ENCODE data around the gene TOM1L2.
"Not testable (repeated sequence)": the region's sequence is repeated elsewhere in the genome, so short reads cannot be mapped to it uniquely, and the experiment has no call there.

The TOM1L2 gene

GRCh38 chr17:17808706-17809432 lies 163.3 kb downstream of the TOM1L2 start:
- no peak for DNase-seq (ENCODE audit: low read depth, low spot score)

DNA sequence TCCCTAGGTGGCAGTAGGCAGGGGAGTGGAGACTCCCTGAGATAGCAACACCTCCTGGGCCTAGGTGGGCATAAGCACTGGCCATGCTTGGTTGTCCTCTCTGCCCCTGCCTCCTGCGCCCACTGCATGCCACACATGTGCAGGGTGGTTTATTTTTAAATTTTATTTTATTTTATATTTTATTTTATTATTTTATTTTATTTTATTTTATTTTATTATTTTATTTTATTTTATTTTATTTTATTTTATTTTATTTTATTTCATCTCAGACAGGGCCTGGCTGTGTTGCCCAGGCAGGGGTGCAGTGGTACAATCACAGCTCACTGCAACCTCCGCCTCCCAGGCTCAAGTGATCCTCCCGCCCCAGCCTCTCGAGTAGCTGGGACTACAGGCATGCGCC lies 164.0 kb downstream of the TOM1L2 start:
- DNase-seq (ENCODE audit: low read depth, low spot score): not testable (repeated sequence)

DNA sequence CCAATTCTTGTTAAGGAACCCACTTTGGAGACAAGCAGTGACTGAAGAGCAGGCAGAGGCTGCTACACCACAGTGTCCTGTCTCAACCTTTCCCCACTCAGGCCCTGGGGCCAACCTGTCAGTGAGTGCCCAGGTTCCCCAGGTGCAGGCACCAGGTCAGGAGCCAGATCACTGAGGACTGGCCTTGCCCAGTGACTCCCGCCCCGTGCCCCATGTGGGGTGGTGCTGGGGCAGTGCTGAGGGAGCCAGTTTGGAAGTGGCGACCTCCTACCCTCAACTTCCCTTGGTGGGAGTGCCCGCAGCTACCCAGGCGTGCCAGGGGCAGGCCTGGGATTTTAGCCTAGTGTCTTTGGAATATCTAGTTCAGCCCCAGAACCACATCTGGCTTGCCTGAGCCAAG lies 164.8 kb downstream of the TOM1L2 start:
- no peak for DNase-seq (ENCODE audit: low read depth, low spot score)

GRCh38 chr17:17806611-17807274 lies 165.5 kb downstream of the TOM1L2 start:
- no peak for DNase-seq (ENCODE audit: low read depth, low spot score)

GRCh38 chr17:17806035-17806434 lies 166.2 kb downstream of the TOM1L2 start:
- no peak for DNase-seq (ENCODE audit: low read depth, low spot score)

DNA sequence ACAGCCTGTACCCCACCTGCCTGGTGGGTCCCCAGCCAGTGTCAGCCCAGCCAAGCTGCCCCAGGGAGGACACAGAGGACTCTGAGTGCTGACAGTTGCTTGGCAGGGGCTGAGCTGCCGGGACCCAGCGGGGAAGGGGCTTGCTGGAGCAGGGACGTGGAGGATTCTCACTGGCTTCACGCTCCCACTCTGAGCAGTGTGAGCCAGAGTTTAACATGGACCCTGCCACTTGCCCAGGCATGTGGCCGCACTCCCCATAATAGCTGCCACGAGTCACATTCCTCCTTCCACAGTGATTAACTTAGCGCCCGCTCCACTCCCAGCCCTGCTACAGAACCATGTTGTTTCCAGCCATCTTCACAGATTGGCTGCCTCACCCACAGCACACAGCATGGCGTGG lies 166.6 kb downstream of the TOM1L2 start:
- DNase-seq (ENCODE audit: low read depth, low spot score): no peak

DNA sequence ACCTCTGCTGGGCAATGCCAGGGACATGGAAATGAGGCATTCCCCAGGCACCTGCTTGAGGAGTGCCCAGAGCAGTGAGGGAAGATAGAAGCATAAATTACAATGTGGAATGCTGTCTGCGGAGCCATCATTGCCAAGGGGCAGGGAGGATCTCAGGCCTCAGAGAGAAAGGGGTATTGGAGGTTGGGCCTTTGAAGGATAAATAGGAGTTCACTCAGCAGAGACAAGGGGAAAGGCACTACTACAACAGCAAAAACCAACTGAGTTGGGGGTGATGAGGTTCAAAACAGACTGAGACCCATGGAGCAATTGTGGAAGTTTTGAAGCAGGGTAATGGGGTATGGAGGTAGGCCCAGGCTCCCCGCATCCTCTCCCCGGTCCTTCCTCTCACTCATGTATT lies 168.2 kb downstream of the TOM1L2 start:
- no peak for DNase-seq (ENCODE audit: low read depth, low spot score)

GRCh38 chr17:17801800-17802481 lies 170.3 kb downstream of the TOM1L2 start:
- DNase-seq (ENCODE audit: low read depth, low spot score): no peak

DNA sequence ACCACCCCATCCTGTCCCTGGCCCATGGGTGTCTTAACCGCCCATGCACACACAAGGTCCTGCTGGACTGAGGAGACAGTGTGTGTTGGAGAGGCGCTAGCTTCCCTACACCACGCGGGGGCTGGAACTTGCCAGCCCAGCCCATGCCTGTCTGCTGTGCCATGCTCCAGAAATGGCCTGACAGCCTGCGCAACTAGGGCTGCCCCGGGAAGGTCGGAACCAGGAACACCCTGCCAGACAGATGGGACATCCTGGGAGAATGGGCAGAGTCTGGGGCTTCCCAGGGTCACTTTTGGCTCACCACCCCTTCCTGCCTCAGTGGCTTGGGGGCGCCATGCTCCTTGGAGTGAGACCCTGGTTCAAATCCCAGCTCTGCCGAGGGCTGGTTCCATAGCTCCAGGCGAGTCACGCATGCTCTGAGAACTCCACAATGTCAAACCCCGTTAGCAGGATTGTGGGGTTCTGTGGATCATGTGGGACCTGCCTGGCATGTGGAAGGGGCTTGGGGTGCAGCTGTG lies 171.6 kb downstream of the TOM1L2 start:
- DNase-seq (ENCODE audit: low read depth, low spot score): no peak

- DNase-seq (ENCODE audit: low read depth, low spot score): no peak
Observed at GRCh38 chr17:17798573-17799255, 173.5 kb downstream of the TOM1L2 start.

GRCh38 chr17:17798010-17798556 lies 174.1 kb downstream of the TOM1L2 start:
- no peak for DNase-seq (ENCODE audit: low read depth, low spot score)

DNA sequence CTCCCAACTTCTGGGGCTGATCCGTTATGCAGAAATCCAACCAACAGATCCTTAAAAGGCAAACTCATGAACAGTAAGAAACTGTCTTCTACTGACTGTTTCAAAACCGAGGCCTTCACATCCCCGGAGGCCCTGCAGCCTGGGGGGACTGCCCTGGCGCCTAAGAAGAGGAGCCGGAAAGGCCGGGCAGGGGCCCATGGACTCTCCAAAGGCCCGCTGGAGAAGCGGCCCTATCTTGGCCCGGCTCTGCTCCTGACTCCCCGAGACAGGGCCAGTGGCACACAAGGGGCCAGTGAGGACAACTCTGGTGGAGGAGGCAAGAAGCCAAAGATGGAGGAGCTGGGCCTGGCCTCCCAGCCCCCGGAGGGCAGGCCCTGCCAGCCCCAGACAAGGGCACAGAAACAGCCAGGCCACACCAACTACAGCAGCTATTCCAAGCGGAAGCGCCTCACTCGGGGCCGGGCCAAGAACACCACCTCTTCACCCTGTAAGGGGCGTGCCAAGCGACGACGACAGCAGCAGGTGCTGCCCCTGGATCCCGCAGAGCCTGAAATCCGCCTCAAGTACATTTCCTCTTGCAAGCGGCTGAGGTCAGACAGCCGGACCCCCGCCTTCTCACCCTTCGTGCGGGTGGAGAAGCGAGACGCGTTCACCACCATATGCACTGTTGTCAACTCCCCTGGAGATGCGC lies 174.9 kb downstream of the TOM1L2 start:
- DNase-seq (ENCODE audit: low read depth, low spot score): no peak

GRCh38 chr17:17796787-17797061 lies 175.5 kb downstream of the TOM1L2 start:
- no peak for DNase-seq (ENCODE audit: low read depth, low spot score)

- no peak for DNase-seq (ENCODE audit: low read depth, low spot score)
Observed at GRCh38 chr17:17795946-17796786, 176.0 kb downstream of the TOM1L2 start.

GRCh38 chr17:17795296-17795695 lies 176.9 kb downstream of the TOM1L2 start:
- no peak for DNase-seq (ENCODE audit: low read depth, low spot score)

GRCh38 chr17:17794382-17794781 lies 177.8 kb downstream of the TOM1L2 start:
- no peak for DNase-seq (ENCODE audit: low read depth, low spot score)

Data from iPS DF 19.7 (cell line).